Stimulated activated CD4-positive, alpha-beta T cell treated with anti-CD3 and anti-CD28 coated beads, Interleukin-4, amount 100 ng/mL, for 48 hours (primary cell): ENCODE data around the gene BRMS1.
A peak's percentile ranks its signal among the peaks of the same experiment; 100 is the strongest.
"Not testable (repeated sequence)": the region's sequence is repeated elsewhere in the genome, so short reads cannot be mapped to it uniquely, and the experiment has no call there.

Experiments used
- DNase-seq, 2 donors: peaks; one replicate each; pipeline ENCODE4 v3.0.0-alpha.2; 2020; ENCODE audit warnings: low read depth in 2 of 2

Gene BRMS1

DNA sequence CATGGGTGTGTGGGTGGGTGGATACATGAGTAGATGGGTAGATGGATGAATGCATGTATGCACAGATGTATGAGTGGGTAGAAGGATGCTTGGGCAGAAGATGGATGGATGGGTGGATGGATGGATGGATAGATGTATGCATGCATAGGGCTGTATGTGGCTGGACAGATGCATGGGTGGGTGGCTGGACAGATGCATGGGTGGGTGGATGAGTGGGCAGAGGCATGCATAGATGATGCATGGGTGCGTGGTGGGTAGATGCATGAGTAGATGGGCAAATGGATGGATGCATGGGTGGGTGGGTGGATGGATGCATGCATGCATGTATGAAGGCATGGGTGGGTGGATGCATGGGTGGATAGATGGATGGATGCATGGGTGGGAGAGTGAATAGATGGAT, 21.2 kb downstream of the BRMS1 start:
- DNase-seq: no peak

- no peak for DNase-seq
These were observed 22.0 kb downstream of the BRMS1 start for GRCh38 chr11:66322732-66323427.

- DNase-seq: no peak
These were observed 23.3 kb downstream of the BRMS1 start for GRCh38 chr11:66321606-66322005.

DNA sequence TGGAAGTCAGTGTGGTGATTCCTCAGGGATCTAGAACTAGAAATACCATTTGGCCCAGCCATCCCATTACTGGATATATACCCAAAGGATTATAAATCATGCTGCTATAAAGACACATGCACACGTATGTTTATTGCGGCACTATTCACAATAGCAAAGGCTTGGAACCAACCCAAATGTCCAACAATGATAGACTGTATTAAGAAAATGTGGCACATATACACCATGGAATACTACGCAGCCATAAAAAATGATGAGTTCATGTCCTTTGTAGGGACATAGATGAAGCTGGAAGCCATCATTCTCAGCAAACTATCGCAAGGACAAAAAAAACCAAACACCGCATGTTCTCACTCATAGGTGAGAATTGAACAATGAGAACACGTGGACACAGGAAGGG, 24.2 kb downstream of the BRMS1 start:
- not testable (repeated sequence) for DNase-seq

GRCh38 chr11:66320289-66320688, 24.6 kb downstream of the BRMS1 start:
- DNase-seq: not testable (repeated sequence)

GRCh38 chr11:66318600-66318970, 26.3 kb downstream of the BRMS1 start:
- no peak for DNase-seq

- DNase-seq: no peak
These were observed 26.9 kb downstream of the BRMS1 start for GRCh38 chr11:66317723-66318599.

GRCh38 chr11:66317322-66317722, 27.6 kb downstream of the BRMS1 start:
- DNase-seq: no peak

DNA sequence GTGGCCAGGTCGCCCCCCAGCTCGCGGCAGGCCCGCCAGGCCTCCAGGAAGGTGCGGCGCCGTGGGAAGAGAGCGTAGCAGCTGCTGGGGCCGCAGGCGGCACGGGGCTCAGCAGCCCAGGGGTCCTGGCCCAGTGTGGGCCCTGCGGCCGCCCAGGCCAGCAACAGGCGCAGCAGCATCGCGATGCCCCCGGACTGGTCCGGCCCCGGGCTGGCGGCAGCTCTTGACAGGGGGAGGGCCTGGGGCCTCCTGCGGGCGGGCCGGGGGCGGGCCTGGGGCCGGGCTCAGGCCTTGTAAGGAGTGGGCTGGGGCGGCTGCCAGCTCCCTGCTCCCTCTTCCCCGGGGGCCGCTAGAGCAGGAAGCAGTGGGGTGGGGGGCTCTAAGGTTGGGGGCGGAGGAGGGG, 28.1 kb downstream of the BRMS1 start, which contains the start of gene CD248:
CD248 (minus strand) TSS at position 196 of the 403 bp plus-strand sequence; CDS start at position 179, 17 bp downstream.
- no peak for DNase-seq

DNA sequence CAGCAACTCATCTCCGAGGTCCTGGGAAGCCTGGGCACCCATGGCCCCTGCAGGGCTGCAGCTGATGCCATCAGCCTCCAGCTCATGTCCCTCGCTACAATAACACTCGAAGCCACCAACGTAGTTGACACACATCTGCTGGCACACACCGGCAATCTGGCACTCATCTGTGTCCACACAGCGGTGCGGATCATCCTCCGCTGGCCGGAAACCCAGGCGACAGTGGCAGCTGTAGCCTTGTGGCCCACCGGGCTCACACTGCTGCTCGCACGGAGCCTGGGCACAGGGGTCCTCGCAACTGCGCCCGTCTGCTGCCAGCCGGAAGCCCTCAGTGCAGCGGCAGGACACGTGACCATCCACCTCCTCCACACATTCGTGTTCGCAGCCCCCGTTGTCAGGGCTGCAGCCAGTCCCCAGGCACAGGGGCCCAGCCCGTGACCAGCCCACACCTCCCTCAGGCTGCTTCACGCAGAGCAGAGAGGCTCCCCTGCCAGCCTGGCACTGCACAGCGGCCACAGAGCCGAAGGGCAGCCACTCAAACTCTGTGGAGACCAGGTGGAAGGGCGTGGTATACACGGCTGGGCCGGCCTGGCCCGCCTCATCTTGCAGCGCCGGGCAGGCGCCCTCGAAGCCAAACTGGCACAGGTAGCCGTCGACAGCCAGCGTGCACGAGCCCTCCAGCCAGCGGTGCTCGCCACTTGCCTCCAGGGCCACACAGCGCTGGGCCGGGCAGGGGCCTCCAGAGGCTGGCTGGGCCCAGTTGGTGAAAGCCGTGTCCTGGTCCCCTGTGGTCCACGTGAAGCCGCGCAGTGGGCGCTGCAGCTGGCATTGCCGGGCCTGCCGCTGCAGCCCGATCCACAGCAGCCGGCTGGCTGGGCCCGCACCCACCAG, 28.7 kb downstream of the BRMS1 start:
- DNase-seq: no peak

DNA sequence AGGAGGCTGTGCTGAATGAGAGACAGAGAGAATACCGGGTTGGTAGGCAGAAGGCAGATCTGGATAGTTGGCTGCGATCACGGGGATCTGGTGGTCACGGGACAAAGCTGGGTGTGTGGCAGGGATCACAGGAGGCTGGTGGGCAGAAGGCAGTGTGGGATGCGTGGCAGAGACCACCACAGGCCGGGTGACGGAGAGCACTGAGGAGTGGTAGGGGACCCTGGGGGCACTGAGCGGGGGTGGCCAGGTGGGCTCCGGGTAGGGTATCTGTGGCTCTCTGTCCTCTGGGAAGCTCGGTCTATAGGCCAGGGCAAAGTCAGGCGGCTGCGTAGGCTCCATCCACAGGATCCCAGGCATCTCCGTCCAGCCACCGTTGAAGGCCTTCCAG, 29.4 kb downstream of the BRMS1 start:
- DNase-seq: no peak

- DNase-seq: no peak
These were observed 30.1 kb downstream of the BRMS1 start for GRCh38 chr11:66314561-66315497.

- no peak for DNase-seq
These were observed 30.8 kb downstream of the BRMS1 start for GRCh38 chr11:66314186-66314501.

- DNase-seq: no peak
These were observed 31.4 kb downstream of the BRMS1 start for GRCh38 chr11:66313321-66314185.

- peak; percentile 90 to 99 for DNase-seq
These were observed 32.2 kb downstream of the BRMS1 start for GRCh38 chr11:66312549-66313320.

GRCh38 chr11:66311965-66312548, 32.8 kb downstream of the BRMS1 start:
- DNase-seq: peak; percentile 85 to 95

DNA sequence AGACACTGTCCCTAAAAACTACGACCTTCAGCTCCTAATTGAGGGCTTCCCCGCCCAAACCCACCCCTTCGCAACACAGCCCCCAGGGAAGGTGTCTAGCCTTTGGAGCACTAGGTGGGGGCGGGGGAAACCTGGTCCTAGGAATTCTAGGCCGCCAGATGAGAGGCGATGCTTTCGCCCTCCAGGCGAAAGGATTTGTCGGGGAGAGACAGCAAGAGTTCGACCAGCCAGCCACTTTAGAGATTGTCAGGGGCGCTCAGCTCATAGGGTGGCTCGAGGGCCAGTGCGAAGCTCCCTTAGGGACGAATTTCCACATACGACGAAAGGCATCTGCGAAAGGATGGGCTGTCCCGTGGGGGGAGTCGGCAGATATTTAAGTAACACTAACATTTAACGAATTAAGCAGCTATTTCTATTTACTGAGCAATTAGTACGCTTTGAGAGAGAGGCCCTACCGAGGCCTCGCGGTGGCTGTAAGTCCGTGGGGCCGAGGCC, 33.4 kb downstream of the BRMS1 start:
- no peak for DNase-seq

DNA sequence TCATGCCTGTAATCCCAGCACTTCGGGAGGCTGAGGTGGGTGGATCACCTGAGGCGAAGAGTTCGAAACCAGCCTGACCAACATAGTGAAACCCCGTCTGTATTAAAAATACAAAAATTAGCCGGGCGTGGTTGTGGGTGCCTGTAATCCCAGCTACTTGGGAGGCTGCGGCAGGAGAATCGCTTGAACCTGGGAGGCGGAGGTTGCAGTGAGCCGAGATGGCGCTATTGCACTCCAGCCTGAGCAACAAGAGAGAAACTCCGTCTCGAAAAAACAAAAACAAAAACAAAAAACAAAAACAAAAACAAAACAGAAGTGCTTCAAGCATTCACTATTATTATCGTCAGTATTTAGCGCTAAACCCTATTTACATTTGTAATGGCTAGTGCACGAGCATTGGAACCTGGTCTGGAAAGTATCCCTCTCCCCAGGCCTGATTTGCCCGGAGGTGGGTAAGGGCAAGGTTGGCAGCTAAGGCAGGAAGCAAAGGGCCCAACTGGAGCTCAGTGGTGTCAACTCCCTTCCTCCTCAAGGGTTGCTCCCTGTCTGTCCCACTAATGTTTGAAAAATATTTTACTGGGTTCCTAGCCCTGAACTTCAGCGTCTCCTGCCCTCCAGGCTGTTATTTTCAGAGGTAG, 34.0 kb downstream of the BRMS1 start:
- DNase-seq: not testable (repeated sequence)
